Measurements from ENCODE around the gene SHANK1.
"Not testable (repeated sequence)": the region's sequence is repeated elsewhere in the genome, so short reads cannot be mapped to it uniquely, and the experiment has no call there.

Gene SHANK1

DNA sequence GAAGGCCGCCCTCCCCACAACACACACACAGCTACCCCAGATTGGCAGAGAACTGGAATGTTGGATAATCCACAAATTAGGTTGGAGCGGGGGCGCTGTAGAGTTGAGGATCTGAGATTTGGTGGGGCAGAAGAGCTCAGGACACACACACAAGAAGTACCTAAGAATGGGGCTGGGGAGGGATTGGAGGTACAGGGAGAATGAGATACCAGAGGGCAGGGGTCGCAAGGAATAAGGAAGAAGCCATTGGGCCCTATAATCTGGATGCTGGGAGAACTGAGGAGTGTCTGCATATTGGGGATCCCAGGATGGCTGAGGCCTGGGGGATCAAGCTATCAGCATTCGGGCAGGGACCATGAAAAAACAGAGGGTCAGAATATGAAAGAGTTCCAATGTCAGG is 91.5 kb downstream of the SHANK1 start:
- DNase-seq: no peak

DNA sequence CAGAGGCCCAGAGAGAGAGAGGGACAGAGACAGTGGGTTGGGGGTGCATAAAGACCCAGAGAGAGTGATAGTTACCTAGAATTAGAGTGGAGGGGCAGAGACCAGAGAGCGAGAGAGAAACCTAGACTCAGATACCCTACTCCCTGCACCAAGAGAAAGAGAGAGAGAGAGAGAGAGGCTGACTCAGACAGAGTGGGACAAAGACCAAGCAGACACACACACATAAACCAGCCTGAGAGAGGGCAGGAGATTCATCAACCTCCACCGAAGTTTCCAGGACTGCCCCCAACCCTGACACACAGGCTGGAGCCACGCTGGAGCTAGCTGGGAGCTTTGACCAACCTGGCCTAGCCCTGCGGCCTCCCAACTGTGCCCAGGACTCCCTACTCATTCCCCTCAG is 92.8 kb downstream of the SHANK1 start:
- no peak for DNase-seq
- intact Hi-C loops (cut with DNase I): no loop called here

More for the DNA sequence above, 91.5 kb downstream of the SHANK1 start:
- intact Hi-C loops (cut with DNase I): no loop called here

DNA sequence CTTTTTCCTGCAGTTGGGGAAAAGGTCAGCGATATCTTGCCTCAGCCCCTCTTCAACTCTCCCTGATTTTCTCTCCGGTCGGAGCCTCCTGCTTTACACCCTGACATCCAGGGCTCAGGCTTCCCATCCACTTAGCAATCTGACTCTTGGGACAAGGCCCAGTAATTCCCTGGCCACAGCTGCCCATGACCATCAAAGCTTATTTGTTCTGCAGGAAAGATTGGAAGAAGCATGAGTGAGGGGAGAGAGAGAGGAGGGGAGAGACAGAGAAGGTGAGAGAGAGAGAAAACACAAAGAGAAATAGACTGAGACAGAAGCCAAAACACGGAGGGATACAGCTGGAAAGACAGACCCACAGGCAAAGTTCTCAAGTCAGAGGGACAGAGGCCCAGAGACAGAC is 93.6 kb downstream of the SHANK1 start:
- no peak for DNase-seq
- intact Hi-C loops (cut with DNase I): no loop called here

DNA sequence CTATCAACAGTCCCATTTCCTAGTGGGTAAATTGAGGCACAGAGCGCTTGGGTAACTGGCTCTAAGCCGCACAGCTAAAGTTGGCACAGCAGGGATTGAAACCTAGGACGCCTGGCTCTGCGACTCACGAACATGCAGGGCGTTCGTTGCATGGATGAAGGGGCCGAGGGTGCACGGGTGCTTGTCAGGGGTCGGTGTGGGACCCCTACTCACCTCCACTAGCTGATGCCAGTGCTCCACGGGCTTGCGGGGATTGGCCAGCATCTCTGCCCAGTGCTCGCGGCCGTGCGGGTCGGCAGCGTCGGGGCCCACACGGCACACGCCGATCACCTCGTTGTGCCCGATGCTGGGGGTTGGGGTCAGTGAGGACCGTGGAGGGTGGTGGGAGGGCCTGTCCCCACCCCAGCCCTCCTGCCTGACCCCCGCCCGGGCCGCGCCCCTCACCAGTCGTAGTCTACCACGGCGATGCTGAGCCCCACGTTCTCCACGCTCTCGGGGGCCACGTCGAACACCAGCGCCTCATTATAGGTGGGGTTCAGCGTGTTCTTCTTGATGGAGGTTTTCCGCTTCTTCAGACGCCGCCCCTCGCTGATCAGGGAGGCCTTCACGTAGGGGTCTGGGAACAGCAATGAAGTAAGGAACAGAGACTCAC is 94.5 kb downstream of the SHANK1 start:
- intact Hi-C loops (cut with DNase I): no loop called here
- DNase-seq: no peak

DNA sequence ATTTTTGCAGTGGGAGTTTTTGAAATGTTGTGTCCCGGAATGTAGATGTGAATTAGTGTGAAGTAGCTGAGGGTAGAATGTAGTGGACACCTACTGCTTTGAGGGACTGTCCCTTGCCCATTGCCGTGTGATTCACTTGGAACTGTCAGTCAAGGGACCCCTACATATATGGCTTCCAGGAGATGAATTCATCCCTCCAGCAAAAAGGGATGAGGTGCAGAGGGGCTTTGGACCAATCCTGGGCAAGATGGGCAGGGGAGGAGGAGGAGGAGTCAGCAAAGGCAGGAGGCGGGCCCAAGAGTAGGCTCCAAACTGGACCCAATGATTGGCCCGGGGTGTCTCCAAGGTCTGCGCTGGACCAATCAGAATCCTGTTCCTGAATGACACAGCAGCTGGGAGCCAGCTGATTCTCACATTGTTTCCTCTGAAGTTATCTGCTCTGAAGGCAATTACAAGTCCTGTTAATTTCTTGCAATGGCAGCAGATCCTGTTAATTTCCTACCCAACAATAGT is 99.2 kb downstream of the SHANK1 start:
- DNase-seq; intact Hi-C loops (cut with DNase I): not testable (repeated sequence)

DNA sequence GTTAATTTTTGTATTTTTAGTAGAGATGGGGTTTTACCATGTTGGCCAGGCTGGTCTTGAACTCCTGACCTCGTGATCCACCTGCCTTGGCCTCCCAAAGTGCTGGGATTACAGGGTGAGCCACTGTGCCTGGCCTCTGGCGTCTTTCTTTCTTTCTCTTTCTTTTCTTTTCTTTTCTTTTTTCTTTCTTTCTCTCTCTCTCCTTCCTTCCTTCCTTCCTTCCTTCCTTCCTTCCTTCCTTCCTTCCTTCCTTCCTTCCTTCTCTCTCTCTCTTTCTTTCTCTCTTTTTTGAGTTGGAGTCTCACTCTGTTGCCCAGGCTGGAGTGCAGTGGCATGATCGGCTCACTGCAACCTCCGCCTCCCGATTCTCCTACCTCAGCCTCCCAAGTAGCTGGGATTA is 100.4 kb downstream of the SHANK1 start:
- DNase-seq; intact Hi-C loops (cut with DNase I): not testable (repeated sequence)

DNA sequence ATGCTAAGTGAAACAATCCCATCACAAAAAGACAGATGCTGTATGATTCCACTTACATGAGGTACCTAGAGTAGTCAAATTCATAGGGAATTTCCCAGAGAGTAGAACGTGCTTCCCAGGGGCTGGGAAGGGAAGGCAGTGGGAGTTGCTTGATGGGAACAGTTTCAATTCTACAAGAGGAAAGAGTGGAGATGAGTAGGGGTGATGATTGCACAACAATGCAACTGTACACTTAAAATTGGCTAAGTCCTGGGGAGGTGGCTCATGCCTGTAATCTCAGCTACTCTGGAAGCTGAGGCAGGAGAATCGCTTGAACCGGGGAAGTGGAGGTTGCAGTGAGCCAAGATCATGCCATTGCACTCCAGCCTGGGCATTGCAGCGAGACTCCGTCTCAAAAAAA is 101.2 kb downstream of the SHANK1 start:
- intact Hi-C loops (cut with DNase I); DNase-seq: not testable (repeated sequence)

DNA sequence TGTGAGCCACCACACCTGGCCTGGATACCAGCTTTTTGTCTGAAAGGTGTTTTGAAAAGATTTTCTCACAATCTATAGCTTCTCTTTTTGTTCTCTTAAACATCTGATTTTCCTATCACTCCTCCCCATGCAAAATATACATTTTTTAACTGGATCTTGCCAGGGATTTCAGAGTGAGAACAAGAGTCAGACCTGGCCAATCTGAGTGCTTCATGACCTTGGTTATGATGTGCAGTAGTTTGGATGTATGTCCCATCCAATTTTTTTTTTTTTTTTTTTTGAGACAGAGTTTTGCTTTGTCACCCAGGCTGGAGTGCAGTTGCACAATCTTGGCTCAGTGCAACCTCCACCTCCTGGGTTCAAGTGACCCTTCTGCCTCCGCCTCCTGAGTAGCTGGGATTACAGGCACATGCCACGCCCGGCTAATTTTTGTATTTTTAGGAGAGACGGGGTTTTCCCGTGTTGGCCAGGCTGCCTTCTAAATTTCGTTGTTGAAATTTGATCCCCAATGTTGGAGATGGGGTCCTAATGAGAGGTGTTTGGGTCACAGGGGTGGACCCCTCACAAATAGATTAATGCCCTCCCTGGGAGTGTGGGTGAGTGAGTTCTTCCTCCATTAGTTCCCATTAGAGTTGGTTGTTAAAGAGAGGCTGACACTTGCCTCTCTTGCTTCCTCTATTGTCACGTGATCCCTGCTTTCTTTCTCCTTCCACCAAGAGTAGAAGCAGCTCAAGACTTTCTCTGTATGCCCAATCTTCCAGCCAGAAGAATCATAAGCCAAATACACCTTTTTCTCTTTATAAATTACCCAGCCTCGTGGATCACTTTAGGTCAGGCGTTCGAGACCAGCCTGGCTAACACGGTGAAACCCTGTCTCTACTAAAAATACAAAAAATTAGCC is 106.8 kb downstream of the SHANK1 start:
- DNase-seq; intact Hi-C loops (cut with DNase I): not testable (repeated sequence)

Data from head of caudate nucleus (tissue), 42 donors.